A375 (cell line): ENCODE measurements around the gene AGT. TPM values are rescaled to one million over a fixed set of nuclear protein-coding genes. Genes with fewer than 3 reads are reported as not detected.

Experiments
- total RNA-seq: library from RNA; depleted of rRNA; stranded (reverse); fragments of >200 nt; shearing (Covaris generic); gene quantifications from 2 replicates; pipeline ENCODE4 v1.2.3, GENCODE V29; 2014; rRNA removed

AGT gene
- not detected in 2 replicates for total RNA-seq

GRCh38 chr1:230713915-230714764, at the start of gene AGT:
TSS of gene AGT (minus strand) at chr1:230714122. CDS start at chr1:230710823, 3,299 bp downstream.

DNA sequence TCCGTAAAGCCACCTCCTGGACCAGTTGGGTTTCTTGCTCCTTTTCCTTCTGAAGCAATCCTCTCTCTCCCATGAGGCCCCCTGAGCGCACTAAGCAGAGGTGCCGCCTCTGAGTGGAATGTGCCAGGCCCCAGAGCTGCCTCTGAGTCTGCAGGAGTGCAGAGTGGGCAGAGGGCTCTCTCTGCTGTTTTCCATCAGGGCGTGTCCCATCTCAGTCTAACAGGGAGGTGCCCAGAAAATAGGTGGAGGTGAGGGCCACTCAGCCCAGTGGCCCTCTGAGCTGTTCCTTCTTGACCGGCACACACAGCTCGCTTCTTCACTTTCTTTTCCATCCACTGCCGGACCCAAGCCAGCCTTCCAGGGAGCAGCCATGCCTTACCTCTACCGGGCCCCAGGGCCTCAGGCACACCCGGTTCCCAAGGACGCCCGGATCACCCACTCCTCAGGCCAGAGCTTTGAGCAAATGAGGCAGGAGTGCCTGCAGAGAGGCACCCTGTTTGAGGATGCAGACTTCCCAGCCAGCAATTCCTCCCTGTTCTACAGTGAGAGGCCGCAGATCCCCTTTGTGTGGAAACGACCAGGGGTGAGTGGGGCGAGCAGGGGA, 33.3 kb upstream of the AGT start, which contains the start of gene CAPN9:
CAPN9 (plus strand) TSS at position 262 of the 604 bp plus-strand sequence; CDS start at position 371, 109 bp downstream.

Other genes starting within 250 kb of the AGT start
- 43.8 and 58.2 TPM in 2 replicates for gene COG2, start 71.6 kb downstream of the AGT start, total RNA-seq
- gene CAPN9, start 33.3 kb upstream of the AGT start, total RNA-seq = not detected in 2 replicates
- 20.0 and 25.3 TPM in 2 replicates for gene C1orf198, start 154.4 kb upstream of the AGT start, total RNA-seq